ENCODE data around the gene ARMH4.

DNA sequence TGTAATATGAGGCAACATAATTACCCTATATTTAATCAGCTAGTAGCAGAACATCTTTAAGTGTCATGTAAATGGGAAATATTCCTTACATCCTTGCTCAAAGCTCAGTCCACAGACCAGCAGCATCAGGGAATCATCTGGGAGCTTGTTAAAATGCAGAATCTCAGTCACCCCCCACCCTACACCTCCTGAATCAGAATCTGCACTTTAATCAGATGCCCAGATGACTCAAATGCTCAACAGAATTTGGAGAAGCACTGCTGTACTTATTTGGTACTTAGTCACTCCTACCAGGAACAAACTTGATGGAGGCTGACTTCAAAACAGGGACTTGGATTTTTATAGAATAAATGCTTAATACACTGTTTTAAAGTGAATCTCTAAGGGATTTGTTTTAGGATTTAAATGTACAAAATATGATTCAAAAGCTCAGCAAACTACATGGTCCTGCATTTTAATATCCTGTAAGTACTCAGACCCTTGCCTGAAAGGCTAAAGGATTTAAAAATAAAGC, 96.5 kb downstream of the ARMH4 start:
- TF ChIP-seq KDM1A (IDR thresholded peaks at IDR 0.05; ENCODE audit: borderline replicate concordance), result no peak
- TF ChIP-seq MYC (IDR thresholded peaks at IDR 0.05; ENCODE audit: insufficient read depth, insufficient read length, insufficient replicate concordance, low read length, severe bottlenecking), result no peak
- TF ChIP-seq, protein P1, sequence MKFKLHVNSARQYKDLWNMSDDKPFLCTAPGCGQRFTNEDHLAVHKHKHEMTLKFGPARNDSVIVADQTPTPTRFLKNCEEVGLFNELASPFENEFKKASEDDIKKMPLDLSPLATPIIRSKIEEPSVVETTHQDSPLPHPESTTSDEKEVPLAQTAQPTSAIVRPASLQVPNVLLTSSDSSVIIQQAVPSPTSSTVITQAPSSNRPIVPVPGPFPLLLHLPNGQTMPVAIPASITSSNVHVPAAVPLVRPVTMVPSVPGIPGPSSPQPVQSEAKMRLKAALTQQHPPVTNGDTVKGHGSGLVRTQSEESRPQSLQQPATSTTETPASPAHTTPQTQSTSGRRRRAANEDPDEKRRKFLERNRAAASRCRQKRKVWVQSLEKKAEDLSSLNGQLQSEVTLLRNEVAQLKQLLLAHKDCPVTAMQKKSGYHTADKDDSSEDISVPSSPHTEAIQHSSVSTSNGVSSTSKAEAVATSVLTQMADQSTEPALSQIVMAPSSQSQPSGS (IDR thresholded peaks at IDR 0.05; ENCODE audit: low read length), result no peak
- no peak for TF ChIP-seq FOXK2 (IDR thresholded peaks at IDR 0.05)
- TF ChIP-seq, protein P2, sequence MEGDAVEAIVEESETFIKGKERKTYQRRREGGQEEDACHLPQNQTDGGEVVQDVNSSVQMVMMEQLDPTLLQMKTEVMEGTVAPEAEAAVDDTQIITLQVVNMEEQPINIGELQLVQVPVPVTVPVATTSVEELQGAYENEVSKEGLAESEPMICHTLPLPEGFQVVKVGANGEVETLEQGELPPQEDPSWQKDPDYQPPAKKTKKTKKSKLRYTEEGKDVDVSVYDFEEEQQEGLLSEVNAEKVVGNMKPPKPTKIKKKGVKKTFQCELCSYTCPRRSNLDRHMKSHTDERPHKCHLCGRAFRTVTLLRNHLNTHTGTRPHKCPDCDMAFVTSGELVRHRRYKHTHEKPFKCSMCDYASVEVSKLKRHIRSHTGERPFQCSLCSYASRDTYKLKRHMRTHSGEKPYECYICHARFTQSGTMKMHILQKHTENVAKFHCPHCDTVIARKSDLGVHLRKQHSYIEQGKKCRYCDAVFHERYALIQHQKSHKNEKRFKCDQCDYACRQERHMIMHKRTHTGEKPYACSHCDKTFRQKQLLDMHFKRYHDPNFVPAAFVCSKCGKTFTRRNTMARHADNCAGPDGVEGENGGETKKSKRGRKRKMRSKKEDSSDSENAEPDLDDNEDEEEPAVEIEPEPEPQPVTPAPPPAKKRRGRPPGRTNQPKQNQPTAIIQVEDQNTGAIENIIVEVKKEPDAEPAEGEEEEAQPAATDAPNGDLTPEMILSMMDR (IDR thresholded peaks at IDR 0.05 in 2 of 3, conservative IDR thresholded peaks at IDR 0.05 in 1 of 3; ENCODE audit: control insufficient read depth in 2 of 3, extremely low read depth in 1 of 3, insufficient read depth in 1 of 3, low read depth in 3 of 3, low read length in 3 of 3), result no peak
- no peak for TF ChIP-seq MXI1 (IDR thresholded peaks at IDR 0.05; ENCODE audit: low read depth, low read length)
- no peak for TF ChIP-seq RFX5 (IDR thresholded peaks at IDR 0.05; ENCODE audit: low read depth, low read length)
- TF ChIP-seq ZNF274 (IDR thresholded peaks at IDR 0.05; ENCODE audit: insufficient read depth, insufficient read length), result no peak
- no peak for TF ChIP-seq CEBPB (IDR thresholded peaks at IDR 0.05; ENCODE audit: borderline replicate concordance in 1 of 2, low read depth in 2 of 2, low read length in 2 of 2)
- TF ChIP-seq RCOR1 (conservative IDR thresholded peaks at IDR 0.05; ENCODE audit: low read depth, low read length), result no peak
- no peak for TF ChIP-seq EZH2 (IDR thresholded peaks at IDR 0.05; ENCODE audit: borderline replicate concordance, control insufficient read depth, low read depth, low read length)
- TF ChIP-seq, protein P3, sequence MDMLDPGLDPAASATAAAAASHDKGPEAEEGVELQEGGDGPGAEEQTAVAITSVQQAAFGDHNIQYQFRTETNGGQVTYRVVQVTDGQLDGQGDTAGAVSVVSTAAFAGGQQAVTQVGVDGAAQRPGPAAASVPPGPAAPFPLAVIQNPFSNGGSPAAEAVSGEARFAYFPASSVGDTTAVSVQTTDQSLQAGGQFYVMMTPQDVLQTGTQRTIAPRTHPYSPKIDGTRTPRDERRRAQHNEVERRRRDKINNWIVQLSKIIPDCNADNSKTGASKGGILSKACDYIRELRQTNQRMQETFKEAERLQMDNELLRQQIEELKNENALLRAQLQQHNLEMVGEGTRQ (IDR thresholded peaks at IDR 0.05; ENCODE audit: borderline replicate concordance, low read depth, low read length), result no peak
- TF ChIP-seq MTA3 (IDR thresholded peaks at IDR 0.05; ENCODE audit: borderline replicate concordance, low read length), result no peak
